Measurements from ENCODE around the gene GOLGA6L22.
"Not testable (repeated sequence)": the region's sequence is repeated elsewhere in the genome, so short reads cannot be mapped to it uniquely, and the experiment has no call there.

GOLGA6L22 gene

GRCh38 chr15:22458603-22459002, at the start of gene GOLGA6L22:
TSS of gene GOLGA6L22 (plus strand) at chr15:22458903. CDS start at chr15:22458994, 91 bp downstream.
- not testable (repeated sequence) for DNase-seq

GRCh38 chr15:22417288-22417687, 41.4 kb upstream of the GOLGA6L22 start:
- DNase-seq = not testable (repeated sequence)

- not testable (repeated sequence) for DNase-seq
Measured at GRCh38 chr15:22417795-22418194, 40.9 kb upstream of the GOLGA6L22 start.

- not testable (repeated sequence) for DNase-seq
Measured at GRCh38 chr15:22418212-22418611, 40.5 kb upstream of the GOLGA6L22 start.

GRCh38 chr15:22418666-22419065, 40.0 kb upstream of the GOLGA6L22 start:
- DNase-seq = not testable (repeated sequence)

- not testable (repeated sequence) for DNase-seq
Measured at GRCh38 chr15:22420340-22420739, 38.4 kb upstream of the GOLGA6L22 start.

- DNase-seq = not testable (repeated sequence)
Measured at GRCh38 chr15:22429426-22429825, 29.3 kb upstream of the GOLGA6L22 start.

GRCh38 chr15:22431687-22432086, 27.0 kb upstream of the GOLGA6L22 start:
- not testable (repeated sequence) for DNase-seq

- peak; percentile 57 for DNase-seq
Measured at GRCh38 chr15:22494490-22495113, 35.9 kb downstream of the GOLGA6L22 start.

GRCh38 chr15:22497200-22497599, 38.5 kb downstream of the GOLGA6L22 start:
- DNase-seq = not testable (repeated sequence)

- DNase-seq = not testable (repeated sequence)
Measured at GRCh38 chr15:22498220-22498925, 39.7 kb downstream of the GOLGA6L22 start.

GRCh38 chr15:22502272-22502671, 43.6 kb downstream of the GOLGA6L22 start:
- DNase-seq = not testable (repeated sequence)

GRCh38 chr15:22506959-22507358, 48.3 kb downstream of the GOLGA6L22 start:
- DNase-seq = not testable (repeated sequence)

GRCh38 chr15:22516140-22516539, 57.4 kb downstream of the GOLGA6L22 start:
- not testable (repeated sequence) for DNase-seq
